Measurements from ENCODE around the gene SMIM3. TPM values are rescaled to one million over a fixed set of nuclear protein-coding genes. Genes with fewer than 3 reads are reported as not detected.
A peak's percentile ranks its signal among the peaks of the same experiment; 100 is the strongest.

The SMIM3 gene
- total and polyA plus RNA-seq, 4 experiments from 2014 or later = 7.9 to 19.7 (median 13.7) TPM

GRCh38 chr5:150783422-150783928 is 4.9 kb downstream of the SMIM3 start:
- peak overlapping the region in 1 of 2 donors; percentile 25 for H3K4me3 ChIP-seq (ENCODE audit: low read length in 2 of 2)
- Mint-ChIP-seq H3K4me3 (peak overlapping the region; percentile 62 to 87 (median 80)), H3K9me3 (peaks cover 0 to 2% (median 0%) of the 10 kb centered on the region in 8 donors), H3K36me3 (peaks cover 0 to 11% of the 10 kb centered on the region in 2 donors), H3K4me1 (peaks cover 48 to 83% (median 67%) of the 10 kb centered on the region in 4 donors), H3K27me3 (no peaks in the 10 kb centered on the region), H3K27ac (peak overlapping the region; percentile 76 to 99 (median 94))
- no peaks in the 10 kb centered on the region for H3K36me3 ChIP-seq (ENCODE audit: insufficient read depth, low read length)
- peak overlapping the region; percentile 48 for H3K27ac ChIP-seq (ENCODE audit: low read depth, low read length)
- no peaks in the 10 kb centered on the region for H3K27me3 ChIP-seq (ENCODE audit: insufficient read depth, low read length)
- H3K9me3 ChIP-seq (ENCODE audit: control insufficient read depth in 1 of 2, low read length in 2 of 2) = no peaks in the 10 kb centered on the region
- intact Hi-C loops (cut with micrococcal nuclease) = loop anchor here (1.0 kb wide), 2 partner anchors 25 to 82 kb away; partner anchors contain the start of gene RBM22
- H3K4me1 ChIP-seq (ENCODE audit: insufficient read depth, low read length) = peaks cover 70% of the 10 kb centered on the region
- CTCF ChIA-PET (ENCODE audit: partially characterized antibody) = interaction anchor here (0.7 to 3.1 kb wide), 14 partner anchors 17 to 789 kb away, joined by 3 to 25 read pairs (median 6); partner anchors contain the start of genes DCTN4, GM2A, IRGM and RBM22
- DNase-seq = peak; percentile 80 to 90 (median 86)
- POLR2A ChIA-PET (ENCODE audit: partially characterized antibody) = interaction anchor here (0.6 to 4.8 kb wide), 16 partner anchors 13 to 469 kb away, joined by 3 to 50 read pairs (median 4); partner anchors contain the start of genes CD74, DCTN4, GM2A and IRGM

DNA sequence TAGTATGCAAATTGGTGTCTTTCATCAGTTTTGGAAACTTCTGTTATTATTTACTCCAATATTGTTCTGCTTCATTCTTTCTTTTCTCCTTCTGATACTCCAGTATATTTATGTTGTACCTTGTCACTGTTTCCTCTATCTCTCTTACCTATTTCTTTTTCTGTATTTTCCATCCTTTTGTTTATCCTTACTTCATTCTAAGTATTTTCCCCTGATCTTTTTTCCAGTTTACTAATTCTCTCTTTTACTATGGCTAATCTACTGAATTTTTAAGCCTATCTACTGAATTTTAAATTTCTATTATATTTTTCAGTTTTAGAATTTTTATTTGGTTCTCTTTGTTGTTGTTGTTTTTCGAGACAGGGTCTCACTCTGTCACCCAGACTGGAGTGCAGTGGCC is 7.4 kb downstream of the SMIM3 start:
- H3K4me3 ChIP-seq (ENCODE audit: low read length in 2 of 2) = no peak overlapping the region
- H3K9me3 Mint-ChIP-seq = peaks cover 0 to 2% (median 0%) of the 10 kb centered on the region in 8 donors
- H3K36me3 Mint-ChIP-seq = peaks cover 0 to 9% of the 10 kb centered on the region in 2 donors
- CTCF ChIA-PET (ENCODE audit: partially characterized antibody) = interaction anchor here (1.9 to 2.4 kb wide), 2 partner anchors 60 to 85 kb away, joined by 9 read pairs; partner anchors contain the start of genes IRGM and RBM22
- H3K27me3 ChIP-seq (ENCODE audit: insufficient read depth, low read length) = no peaks in the 10 kb centered on the region
- peak overlapping the region in 5 of 7 donors; percentile 80 to 99 (median 83) for H3K27ac Mint-ChIP-seq
- H3K4me1 Mint-ChIP-seq = peaks cover 56 to 86% (median 70%) of the 10 kb centered on the region in 4 donors
- POLR2A ChIA-PET (ENCODE audit: partially characterized antibody) = interaction anchor here (5.3 kb wide), 1 partner anchor 8 kb away, joined by 24 read pairs; the partner anchor contains the start of gene SMIM3
- no peaks in the 10 kb centered on the region for H3K9me3 ChIP-seq (ENCODE audit: control insufficient read depth in 1 of 2, low read length in 2 of 2)
- H3K27ac ChIP-seq (ENCODE audit: low read depth, low read length) = no peak overlapping the region
- H3K4me1 ChIP-seq (ENCODE audit: insufficient read depth, low read length) = peaks cover 72% of the 10 kb centered on the region
- H3K27me3 Mint-ChIP-seq = no peaks in the 10 kb centered on the region
- intact Hi-C loops (cut with micrococcal nuclease) = no loop called here
- H3K4me3 Mint-ChIP-seq = peak overlapping the region in 2 of 8 donors; percentile 43 to 56
- H3K36me3 ChIP-seq (ENCODE audit: insufficient read depth, low read length) = no peaks in the 10 kb centered on the region
- DNase-seq = no peak

DNA sequence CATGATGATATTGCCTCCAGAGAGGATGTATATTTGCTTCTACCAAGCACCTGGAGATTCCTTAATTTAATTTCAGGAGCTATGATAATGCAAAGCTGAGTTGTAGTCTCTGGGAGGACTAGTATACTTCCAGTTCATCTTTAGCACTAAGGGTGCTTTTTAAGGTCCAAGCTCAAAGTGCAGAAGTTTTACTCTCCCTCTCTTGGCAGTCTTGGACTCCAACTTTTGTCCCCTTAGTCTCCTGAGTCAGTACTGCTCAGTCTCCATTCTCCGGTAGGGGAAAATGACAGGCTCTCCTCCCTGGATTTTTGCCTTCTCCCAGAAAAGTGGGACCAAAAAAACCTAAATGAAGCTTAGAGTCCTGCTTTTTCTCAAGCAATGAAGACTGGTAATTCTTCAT is 8.3 kb downstream of the SMIM3 start:
- Mint-ChIP-seq H3K27me3 (no peaks in the 10 kb centered on the region), H3K36me3 (peaks cover 0 to 9% of the 10 kb centered on the region in 2 donors), H3K9me3 (peaks cover 0 to 2% (median 0%) of the 10 kb centered on the region in 8 donors), H3K27ac (peak overlapping the region in 3 of 7 donors; percentile 11 to 66 (median 53)), H3K4me1 (peaks cover 53 to 83% (median 68%) of the 10 kb centered on the region in 4 donors), H3K4me3 (peak overlapping the region in 1 of 8 donors; percentile 59)
- POLR2A ChIA-PET (ENCODE audit: partially characterized antibody) = interaction anchor here (1.8 to 5.3 kb wide), 2 partner anchors 9 to 29 kb away, joined by 9 to 24 read pairs; partner anchors contain the start of genes DCTN4 and SMIM3
- DNase-seq = no peak
- intact Hi-C loops (cut with micrococcal nuclease) = no loop called here
- Histone ChIP-seq H3K9me3 (ENCODE audit: control insufficient read depth in 1 of 2, low read length in 2 of 2) (no peaks in the 10 kb centered on the region), H3K4me3 (ENCODE audit: low read length in 2 of 2) (no peak overlapping the region), H3K36me3 (ENCODE audit: insufficient read depth, low read length) (no peaks in the 10 kb centered on the region), H3K4me1 (ENCODE audit: insufficient read depth, low read length) (peaks cover 64% of the 10 kb centered on the region), H3K27ac (ENCODE audit: low read depth, low read length) (no peak overlapping the region), H3K27me3 (ENCODE audit: insufficient read depth, low read length) (no peaks in the 10 kb centered on the region)
- CTCF ChIA-PET (ENCODE audit: partially characterized antibody) = interaction anchor here (0.7 to 2.4 kb wide), 11 partner anchors 8 to 227 kb away, joined by 3 to 11 read pairs (median 4); partner anchors contain the start of genes IRGM, RBM22 and SMIM3

DNA sequence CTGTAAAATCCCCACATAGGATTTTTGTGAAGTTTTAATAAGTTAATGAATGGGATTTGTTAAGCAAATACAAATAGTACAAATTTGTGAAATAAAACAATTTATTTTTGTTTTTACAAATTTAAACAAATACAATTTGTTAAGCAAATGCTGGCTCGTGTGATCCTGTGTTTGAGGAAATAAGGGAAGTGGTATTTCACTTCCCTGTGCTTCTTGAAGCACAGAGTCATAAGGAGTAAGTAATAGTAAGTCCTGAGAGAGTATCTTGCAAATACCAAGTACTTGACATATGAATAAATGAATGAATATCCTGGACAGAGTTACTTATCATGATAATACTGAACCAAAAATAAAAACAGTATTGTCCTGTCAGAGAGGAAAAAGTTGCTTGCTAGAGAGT is 9.1 kb downstream of the SMIM3 start:
- no peaks in the 10 kb centered on the region for H3K36me3 ChIP-seq (ENCODE audit: insufficient read depth, low read length)
- H3K4me1 ChIP-seq (ENCODE audit: insufficient read depth, low read length) = peaks cover 56% of the 10 kb centered on the region
- H3K27ac ChIP-seq (ENCODE audit: low read depth, low read length) = no peak overlapping the region
- H3K36me3 Mint-ChIP-seq = peaks cover 0 to 9% of the 10 kb centered on the region in 2 donors
- H3K9me3 ChIP-seq (ENCODE audit: control insufficient read depth in 1 of 2, low read length in 2 of 2) = no peaks in the 10 kb centered on the region
- H3K9me3 Mint-ChIP-seq = peaks cover 0 to 2% (median 0%) of the 10 kb centered on the region in 8 donors
- H3K4me3 ChIP-seq (ENCODE audit: low read length in 2 of 2) = no peak overlapping the region
- intact Hi-C loops (cut with micrococcal nuclease) = no loop called here
- ChIA-PET POLR2A (ENCODE audit: partially characterized antibody) (interaction anchor here (1.8 to 5.3 kb wide), 2 partner anchors 9 to 29 kb away, joined by 9 to 24 read pairs; partner anchors contain the start of genes DCTN4 and SMIM3), CTCF (ENCODE audit: partially characterized antibody) (interaction anchor here (0.9 to 2.4 kb wide), 10 partner anchors 8 to 227 kb away, joined by 3 to 11 read pairs (median 4); partner anchors contain the start of genes IRGM, RBM22 and SMIM3)
- H3K27me3 ChIP-seq (ENCODE audit: insufficient read depth, low read length) = no peaks in the 10 kb centered on the region
- H3K4me1 Mint-ChIP-seq = peaks cover 46 to 75% (median 62%) of the 10 kb centered on the region in 4 donors
- H3K27me3 Mint-ChIP-seq = no peaks in the 10 kb centered on the region
- H3K27ac Mint-ChIP-seq = peak overlapping the region in 5 of 7 donors; percentile 12 to 62 (median 17)
- peak overlapping the region in 3 of 8 donors; percentile 29 to 57 (median 48) for H3K4me3 Mint-ChIP-seq
- no peak for DNase-seq

- H3K27me3 Mint-ChIP-seq = no peaks in the 10 kb centered on the region
- no peaks in the 10 kb centered on the region for H3K9me3 ChIP-seq (ENCODE audit: control insufficient read depth in 1 of 2, low read length in 2 of 2)
- intact Hi-C loops (cut with micrococcal nuclease) = no loop called here
- H3K36me3 Mint-ChIP-seq = peaks cover 0 to 6% of the 10 kb centered on the region in 2 donors
- H3K27ac ChIP-seq (ENCODE audit: low read depth, low read length) = no peak overlapping the region
- ChIA-PET CTCF (ENCODE audit: partially characterized antibody) (interaction anchor here (0.8 to 3.2 kb wide), 5 partner anchors 10 to 229 kb away, joined by 3 to 21 read pairs (median 8); partner anchors contain the start of genes IRGM and SMIM3), POLR2A (ENCODE audit: partially characterized antibody) (interaction anchor here (1.0 to 5.3 kb wide), 4 partner anchors 11 to 88 kb away, joined by 4 to 24 read pairs (median 6); partner anchors contain the start of genes DCTN4, RBM22 and SMIM3)
- H3K4me1 ChIP-seq (ENCODE audit: insufficient read depth, low read length) = peaks cover 45% of the 10 kb centered on the region
- H3K27ac Mint-ChIP-seq = peak overlapping the region in 5 of 7 donors; percentile 11 to 79 (median 64)
- H3K36me3 ChIP-seq (ENCODE audit: insufficient read depth, low read length) = no peaks in the 10 kb centered on the region
- H3K4me3 ChIP-seq (ENCODE audit: low read length in 2 of 2) = no peak overlapping the region
- H3K4me3 Mint-ChIP-seq = peak overlapping the region in 1 of 8 donors; percentile 31
- H3K4me1 Mint-ChIP-seq = peaks cover 36 to 62% (median 50%) of the 10 kb centered on the region in 4 donors
- peaks cover 0 to 2% (median 0%) of the 10 kb centered on the region in 8 donors for H3K9me3 Mint-ChIP-seq
- H3K27me3 ChIP-seq (ENCODE audit: insufficient read depth, low read length) = no peaks in the 10 kb centered on the region
- no peak for DNase-seq
Measured at GRCh38 chr5:150788977-150789376, 10.4 kb downstream of the SMIM3 start.

- CTCF ChIA-PET (ENCODE audit: partially characterized antibody) = interaction anchor here (0.8 to 3.2 kb wide), 6 partner anchors 8 to 229 kb away, joined by 3 to 21 read pairs (median 7); partner anchors contain the start of genes IRGM and SMIM3
- no peak overlapping the region for H3K4me3 ChIP-seq (ENCODE audit: low read length in 2 of 2)
- Mint-ChIP-seq H3K36me3 (peaks cover 0 to 4% of the 10 kb centered on the region in 2 donors), H3K4me1 (peaks cover 33 to 57% (median 46%) of the 10 kb centered on the region in 4 donors), H3K4me3 (peak overlapping the region in 4 of 8 donors; percentile 50 to 77 (median 64)), H3K27ac (peak overlapping the region; percentile 66 to 94 (median 82)), H3K9me3 (peaks cover 0 to 2% (median 0%) of the 10 kb centered on the region in 8 donors), H3K27me3 (no peaks in the 10 kb centered on the region)
- H3K27ac ChIP-seq (ENCODE audit: low read depth, low read length) = no peak overlapping the region
- no peak for DNase-seq
- intact Hi-C loops (cut with micrococcal nuclease) = no loop called here
- H3K36me3 ChIP-seq (ENCODE audit: insufficient read depth, low read length) = no peaks in the 10 kb centered on the region
- H3K4me1 ChIP-seq (ENCODE audit: insufficient read depth, low read length) = peaks cover 40% of the 10 kb centered on the region
- H3K9me3 ChIP-seq (ENCODE audit: control insufficient read depth in 1 of 2, low read length in 2 of 2) = no peaks in the 10 kb centered on the region
- POLR2A ChIA-PET (ENCODE audit: partially characterized antibody) = interaction anchor here (1.0 to 5.3 kb wide), 4 partner anchors 11 to 89 kb away, joined by 4 to 24 read pairs (median 6); partner anchors contain the start of genes DCTN4, RBM22 and SMIM3
- H3K27me3 ChIP-seq (ENCODE audit: insufficient read depth, low read length) = no peaks in the 10 kb centered on the region
Measured at GRCh38 chr5:150789450-150789849, 10.9 kb downstream of the SMIM3 start.

Measured in CD4-positive, alpha-beta memory T cell (primary cell).